Fibroblast of lung (primary cell): Measurements from ENCODE around the gene PNMA6E.

Experiments
- CTCF ChIP-seq, 2 donors: IDR thresholded peaks in 1 of 2; conservative IDR thresholded peaks in 1 of 2; 1 replicate in 1 of 2; 2 replicates in 1 of 2; pipeline ENCODE4 v1.5.1; 2011 to 2012; ENCODE audit warnings: low read length in 2 of 2, control low read depth in 1 of 2, inconsistent platforms in 1 of 2, low read depth in 1 of 2, mild to moderate bottlenecking in 1 of 2
- EZH2 ChIP-seq: IDR thresholded peaks from 2 replicates; pipeline ENCODE4 v1.5.1; 2012; ENCODE audit warnings: low read length, control low read depth, mild to moderate bottlenecking; ENCODE audit errors: missing control alignments

GRCh38 chrX:153445106-153445855, 44.1 kb upstream of the PNMA6E start:
- TF ChIP-seq CTCF (conservative IDR thresholded peaks at IDR 0.05 in 1 of 2, IDR thresholded peaks at IDR 0.05 in 1 of 2; ENCODE audit: low read depth in 1 of 2, low read length in 2 of 2) (no peak), EZH2 (no peak)
